Stimulated activated CD4-positive, alpha-beta T cell treated with anti-CD3 and anti-CD28 coated beads, Interleukin-2, amount 100 ng/mL, for 4 hours (primary cell): Measurements from ENCODE around the gene TMEM198.

ENCODE experiments used
- DNase-seq: peaks from one replicate; pipeline ENCODE4 v3.0.0-alpha.2; 2020; ENCODE audit warnings: low read depth

TMEM198 gene

DNA sequence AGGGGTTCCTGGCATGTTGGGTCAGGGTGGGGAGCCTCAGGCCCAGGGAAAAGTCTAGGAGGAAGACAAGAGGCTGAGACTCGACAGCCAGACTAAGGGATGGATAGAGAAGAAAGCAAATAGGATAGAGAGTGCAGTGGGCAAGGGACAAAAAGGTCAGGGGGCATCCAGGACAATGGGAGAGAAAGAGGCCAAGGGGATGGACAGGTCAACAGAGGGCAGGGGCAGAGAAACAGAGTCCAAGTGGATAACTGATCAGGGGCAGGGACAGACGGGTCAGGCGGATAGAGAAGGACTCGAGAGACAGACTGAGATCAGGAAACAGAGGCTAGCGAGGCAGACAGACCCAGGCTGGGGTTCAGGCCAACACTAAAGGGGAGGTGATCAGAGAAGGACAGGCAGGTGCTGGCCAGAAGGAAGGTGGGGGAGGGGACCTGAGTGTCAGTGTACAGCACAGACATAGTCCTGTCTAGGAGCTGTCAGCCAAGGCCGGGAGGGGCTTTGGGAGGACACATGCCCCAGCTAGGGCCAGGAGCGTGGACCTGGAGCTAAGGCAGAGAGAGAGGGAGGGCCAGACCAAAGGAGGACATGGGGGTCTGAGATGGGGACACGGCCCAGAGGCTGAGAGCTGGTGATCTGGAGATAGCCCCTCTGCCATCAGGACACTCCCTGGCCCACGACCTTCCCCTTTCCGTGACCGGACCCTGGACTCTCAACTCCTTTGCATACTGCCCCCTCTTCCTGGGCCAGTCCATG, 17.3 kb upstream of the TMEM198 start:
- DNase-seq = no peak

DNA sequence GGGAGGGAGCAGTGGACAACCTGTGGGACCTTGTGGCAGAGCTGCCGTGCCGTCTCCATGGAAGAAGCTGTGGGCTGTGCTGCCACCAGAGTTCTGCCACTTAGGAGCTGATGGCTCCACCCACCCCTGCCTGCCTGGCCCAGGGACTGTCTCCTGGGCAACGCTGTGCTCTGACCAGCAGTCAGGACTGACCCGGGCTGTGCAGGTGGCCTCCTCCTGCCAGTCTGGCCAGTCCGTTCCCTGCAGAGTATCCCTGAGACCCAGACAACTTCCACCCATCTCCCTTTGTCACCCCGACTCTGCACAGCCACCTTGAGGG, 16.8 kb upstream of the TMEM198 start:
- DNase-seq = no peak

DNA sequence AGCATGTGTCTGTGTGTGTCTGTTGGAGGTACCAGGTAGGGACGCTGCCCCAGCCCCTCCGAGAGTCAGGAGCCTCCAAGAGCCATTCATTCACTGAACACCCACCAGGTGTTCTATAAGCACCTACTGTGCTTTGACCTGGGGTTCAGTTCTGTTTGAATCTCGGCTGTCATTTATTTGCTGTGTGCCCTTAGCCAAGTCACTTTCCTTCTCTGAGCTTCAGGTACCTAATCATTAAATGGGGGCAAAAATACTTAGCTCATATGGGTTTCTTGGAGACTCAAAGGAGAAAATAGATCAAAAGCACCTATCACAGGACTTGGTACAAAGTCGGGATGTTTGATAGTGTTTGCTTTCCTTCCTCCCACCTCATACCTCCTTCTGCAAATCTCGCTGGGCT, 16.4 kb upstream of the TMEM198 start:
- DNase-seq = no peak

DNA sequence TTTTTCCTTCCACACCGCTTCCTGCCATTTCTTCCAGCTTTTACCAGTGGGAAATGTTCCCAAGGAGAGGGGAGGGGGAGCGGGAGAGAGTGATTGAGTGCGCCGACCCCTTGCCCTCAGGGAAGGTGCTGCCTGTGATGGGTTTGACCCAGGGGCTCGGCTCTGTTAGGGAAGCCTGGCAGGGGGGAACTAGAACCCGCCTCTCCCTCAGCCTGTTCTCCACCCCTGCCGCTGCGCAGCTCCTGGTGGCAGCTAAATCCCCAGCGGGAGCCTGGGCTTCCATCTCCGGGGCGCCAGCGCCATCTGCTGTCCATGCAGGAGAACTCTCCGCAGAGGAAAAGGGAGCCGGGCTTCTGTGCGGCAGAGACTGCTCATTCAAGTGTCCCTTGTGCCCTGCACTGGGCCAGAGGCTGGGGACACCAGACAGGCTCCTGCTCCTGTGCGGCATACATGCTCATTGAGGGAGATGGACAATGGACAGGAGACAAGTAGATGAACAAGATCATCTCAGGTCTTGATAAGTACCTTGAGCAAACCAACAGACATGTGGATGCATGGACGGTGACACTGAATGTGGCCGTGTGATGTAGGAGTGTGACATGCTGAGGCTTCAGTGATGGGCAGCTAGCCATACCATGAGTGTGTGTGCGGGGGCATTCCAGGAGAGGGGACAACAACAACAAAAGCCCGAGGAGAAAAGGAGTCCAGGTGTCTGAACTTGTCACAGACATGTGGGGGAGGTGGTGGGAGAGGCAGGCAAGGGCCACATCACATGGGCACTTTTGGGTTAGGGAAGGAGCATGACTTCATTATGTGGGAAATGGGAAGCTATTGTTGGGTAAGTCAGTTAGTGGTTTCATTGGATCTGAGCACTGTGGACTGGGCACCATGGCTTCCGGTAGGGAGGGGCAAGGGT, 13.5 kb upstream of the TMEM198 start:
- peak; percentile 80 for DNase-seq

DNA sequence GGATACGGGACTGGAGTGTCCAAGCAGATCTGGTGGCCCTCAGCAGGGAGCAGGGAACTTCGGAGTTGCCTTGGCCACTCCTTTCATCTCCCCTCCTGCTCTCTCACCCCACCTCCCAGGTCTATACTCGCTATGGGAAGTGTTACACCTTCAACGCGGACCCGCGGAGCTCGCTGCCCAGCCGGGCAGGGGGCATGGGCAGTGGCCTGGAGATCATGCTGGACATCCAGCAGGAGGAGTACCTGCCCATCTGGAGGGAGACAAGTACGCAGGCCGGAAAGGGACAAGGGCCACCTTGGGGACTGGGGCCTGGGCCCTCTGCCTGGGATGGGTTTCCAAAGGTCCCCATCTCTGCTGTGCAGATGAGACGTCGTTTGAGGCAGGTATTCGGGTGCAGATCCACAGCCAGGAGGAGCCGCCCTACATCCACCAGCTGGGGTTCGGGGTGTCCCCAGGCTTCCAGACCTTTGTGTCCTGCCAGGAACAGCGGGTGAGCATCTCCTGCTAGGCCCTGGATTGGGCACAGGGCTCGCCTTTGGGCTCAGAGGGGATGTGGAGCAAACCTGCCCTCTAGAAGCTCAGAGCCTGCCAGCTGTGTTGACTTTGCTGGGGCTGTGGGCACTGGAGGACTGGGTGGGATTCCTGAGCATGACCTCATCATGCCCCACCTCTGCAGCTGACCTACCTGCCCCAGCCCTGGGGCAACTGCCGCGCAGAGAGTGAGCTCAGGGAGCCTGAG, 12.0 kb upstream of the TMEM198 start:
- no peak for DNase-seq

DNA sequence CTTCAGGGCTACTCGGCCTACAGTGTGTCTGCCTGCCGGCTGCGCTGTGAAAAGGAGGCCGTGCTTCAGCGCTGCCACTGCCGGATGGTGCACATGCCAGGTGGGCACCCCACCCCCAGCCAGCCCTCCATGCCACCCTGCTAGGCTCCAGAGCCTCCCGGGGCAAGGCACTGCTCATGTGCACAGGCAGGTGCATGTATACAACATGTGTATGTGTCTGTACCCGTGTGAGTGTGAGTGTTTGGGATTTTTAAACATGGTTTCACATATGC, 11.5 kb upstream of the TMEM198 start:
- DNase-seq = no peak

DNA sequence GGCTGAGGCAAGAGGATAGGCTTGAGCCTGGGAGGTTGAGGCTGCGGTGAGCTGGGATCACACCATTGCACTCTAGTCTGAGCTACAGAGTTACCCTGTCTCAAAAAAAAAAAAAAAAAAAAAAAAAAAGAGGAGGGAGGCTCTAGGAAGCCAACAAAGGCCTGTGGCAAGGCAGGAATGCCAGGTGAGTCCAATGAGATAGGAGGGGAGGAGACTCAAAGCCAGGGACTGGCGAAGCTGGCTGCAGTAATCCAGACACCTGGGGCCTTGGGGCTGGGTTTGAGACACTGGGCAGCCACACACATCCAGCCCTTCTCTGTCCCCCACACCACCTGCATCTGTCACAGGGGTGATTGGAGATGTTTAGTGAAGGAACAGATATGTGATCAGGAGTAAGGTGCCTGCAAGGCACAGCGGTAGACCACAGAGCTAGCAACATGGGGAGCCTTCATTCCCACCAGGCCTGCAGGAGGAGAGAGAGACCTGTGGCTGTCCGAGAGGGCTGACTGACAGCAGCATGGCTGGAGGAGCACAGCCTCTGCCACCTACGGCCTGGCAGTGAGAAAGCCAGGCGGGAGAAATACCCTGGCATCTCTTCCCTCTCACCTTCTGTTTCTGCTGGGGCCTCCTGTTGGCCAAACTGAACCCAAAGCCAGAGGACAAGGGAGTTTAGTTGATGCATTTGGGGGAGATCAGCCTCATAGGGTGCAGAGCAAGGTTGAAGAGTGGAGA, 9.7 kb upstream of the TMEM198 start:
- DNase-seq = no peak

DNA sequence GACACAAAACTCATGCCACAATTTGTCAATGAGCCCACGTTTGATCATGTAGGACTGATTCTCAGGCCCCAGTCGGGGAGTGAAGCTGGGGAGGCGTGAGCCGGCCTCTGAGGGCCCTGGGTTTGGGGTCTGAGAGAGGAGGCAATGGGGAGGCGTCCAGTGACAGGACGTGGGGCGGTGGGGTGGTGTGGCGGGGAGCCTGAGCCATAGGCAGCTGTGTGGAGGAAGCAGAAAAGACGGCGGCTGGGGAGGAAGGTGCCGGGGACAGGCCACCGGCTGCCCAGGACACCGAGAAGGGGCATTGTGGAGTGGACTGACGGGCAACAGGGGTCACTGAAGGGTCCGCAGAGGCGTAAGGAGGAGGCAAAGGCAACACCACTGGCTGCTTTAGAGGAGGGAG, 7.4 kb upstream of the TMEM198 start:
- DNase-seq = no peak

DNA sequence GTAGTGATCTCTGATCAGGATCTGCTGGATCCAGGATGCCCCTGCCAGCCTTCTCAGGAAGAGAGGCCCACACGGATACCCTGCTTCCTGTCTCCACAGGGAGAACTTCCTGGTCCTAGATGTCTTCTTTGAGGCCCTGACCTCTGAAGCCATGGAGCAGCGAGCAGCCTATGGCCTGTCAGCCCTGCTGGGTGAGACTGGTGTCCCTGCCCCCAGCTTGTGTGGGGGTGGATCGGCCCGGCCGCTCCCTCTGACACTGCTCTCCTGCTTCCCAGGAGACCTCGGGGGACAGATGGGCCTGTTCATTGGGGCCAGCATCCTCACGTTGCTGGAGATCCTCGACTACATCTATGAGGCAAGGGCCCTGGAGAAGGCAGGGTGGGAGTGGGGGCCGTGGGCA, 6.9 kb upstream of the TMEM198 start:
- DNase-seq = no peak

DNA sequence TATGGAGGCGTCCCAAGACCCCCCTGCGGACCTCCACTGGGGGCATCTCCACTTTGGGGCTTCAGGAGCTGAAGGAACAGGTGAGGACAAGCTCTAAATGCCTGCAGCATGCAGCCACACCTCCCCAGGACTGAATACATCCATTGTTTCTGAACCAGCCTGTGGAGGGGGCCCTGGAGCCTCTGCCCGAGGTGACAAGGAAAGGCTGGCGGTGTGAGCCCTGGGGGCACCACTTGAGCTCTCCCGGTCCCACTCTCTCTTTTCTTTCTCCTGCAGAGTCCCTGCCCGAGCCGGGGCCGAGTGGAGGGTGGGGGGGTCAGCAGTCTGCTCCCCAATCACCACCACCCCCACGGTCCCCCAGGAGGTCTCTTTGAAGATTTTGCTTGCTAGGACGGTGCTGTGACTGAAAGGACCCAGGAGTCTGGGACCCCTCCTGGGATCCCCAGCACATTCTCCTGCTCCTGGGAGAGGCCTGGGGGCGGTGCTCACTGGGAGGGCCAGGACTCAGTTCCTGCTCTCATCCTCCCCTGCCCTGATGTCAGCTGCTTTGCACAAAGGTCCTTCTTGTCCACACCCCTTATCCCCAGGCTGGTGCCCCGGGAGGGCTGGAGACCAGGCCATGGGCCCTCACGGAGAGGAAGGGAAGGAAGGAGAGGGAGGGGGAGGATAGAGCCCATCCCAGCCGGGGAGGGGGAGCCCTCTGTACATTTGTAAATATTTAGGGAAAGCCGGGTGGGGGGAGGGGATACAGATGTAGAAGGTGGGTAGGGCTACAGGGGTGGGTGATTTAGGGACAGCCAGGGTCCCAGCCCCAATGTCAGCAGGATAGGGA, 6.0 kb upstream of the TMEM198 start:
- no peak for DNase-seq

DNA sequence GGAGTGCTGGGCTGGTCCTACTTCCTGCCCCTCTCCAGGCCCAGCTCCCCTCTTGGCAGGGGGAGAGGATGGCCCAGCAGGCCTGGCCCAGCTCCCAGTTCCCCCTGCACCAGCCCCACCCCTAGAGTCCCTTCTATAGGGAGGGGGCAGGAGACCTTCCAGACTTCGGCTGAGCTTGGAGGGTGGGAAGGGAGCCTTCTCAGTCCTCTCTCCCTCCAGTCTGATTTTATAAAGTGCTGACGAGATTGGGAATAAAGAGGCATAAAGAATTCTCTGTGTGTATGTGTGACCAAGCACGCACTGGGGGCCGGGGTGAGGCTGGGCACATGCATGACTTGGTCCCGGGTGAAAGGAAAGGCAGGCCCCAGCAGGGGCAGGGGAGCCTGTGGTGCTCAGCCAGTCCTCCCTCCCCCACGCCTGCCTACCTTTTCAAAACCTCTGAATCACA, 5.3 kb upstream of the TMEM198 start:
- DNase-seq = no peak

DNA sequence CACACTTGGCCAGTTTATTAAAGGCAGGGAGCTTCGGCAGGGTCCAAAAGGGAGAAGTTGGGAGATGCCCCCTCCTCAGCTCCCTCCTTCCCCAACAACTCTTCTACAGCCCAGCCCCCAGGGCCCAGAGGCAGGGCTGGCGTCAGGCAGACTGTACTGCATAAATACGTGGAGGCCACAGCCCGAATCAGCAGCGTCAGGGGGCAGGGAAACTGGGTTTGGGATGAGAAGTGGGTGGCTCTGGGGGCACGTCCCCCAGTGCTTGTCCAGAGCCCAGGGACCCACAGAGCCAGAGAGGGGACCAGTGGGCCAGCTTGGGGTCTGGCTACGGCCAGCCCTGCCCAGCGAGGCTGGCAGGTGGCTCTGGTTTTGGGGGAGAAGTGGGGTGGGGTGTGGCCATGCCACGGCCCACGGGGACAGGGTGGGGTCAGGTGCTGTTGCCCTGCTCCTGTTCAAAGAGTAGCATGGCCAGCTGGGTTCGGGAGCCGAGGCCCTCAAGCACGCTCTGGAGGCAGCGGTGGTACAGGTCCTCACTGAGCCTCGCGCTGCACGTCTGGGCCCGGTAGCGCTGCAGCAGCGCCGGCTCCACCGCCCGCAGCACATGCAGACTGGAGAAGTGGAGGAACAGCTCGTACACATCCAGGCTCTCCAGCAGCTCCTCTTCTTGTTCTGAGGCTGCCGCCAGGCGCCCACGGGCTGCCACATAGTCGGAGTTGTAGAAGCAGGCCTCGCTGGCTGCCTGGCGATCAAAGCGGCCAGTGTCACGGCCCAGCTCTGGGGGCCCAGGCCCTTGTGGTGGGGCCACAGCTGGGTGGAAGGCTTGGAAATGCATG, 4.7 kb upstream of the TMEM198 start:
- no peak for DNase-seq

DNA sequence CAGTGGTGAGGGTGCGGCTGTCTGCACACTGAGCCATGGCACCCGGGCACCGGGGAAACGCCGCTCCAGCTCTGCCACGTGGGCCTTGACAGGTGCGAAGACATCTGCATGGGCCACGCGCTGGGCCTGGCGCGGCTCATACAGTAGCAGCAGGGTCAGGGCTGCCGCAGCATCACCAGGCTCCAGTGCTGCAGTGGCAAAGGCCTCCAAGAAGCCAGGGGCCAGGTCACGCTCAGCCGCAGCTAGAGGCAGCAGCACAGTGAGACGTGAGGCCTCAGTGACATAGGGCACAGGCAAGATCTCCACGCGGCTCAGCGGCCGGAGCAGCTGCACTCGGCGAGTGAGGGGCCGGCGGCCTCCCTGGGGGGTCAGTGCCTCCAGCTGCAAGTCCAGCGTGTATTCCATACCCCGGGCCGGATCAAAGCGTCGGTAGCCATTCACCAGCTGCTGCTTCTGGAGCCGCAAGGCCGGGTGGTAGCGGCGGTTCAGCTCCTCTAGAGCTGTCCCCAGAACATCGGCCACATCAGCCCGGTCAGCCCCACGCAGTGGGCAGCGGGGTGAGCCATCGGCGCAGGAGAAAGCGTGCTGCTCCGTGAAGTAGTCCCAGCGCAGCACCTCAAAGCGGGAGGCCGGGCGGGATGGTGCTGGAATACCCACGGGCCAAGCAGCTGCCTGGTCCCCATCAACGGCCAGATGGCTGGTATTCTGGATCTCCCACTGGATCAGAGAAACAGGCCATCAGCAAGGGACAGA, 3.7 kb upstream of the TMEM198 start:
- no peak for DNase-seq

DNA sequence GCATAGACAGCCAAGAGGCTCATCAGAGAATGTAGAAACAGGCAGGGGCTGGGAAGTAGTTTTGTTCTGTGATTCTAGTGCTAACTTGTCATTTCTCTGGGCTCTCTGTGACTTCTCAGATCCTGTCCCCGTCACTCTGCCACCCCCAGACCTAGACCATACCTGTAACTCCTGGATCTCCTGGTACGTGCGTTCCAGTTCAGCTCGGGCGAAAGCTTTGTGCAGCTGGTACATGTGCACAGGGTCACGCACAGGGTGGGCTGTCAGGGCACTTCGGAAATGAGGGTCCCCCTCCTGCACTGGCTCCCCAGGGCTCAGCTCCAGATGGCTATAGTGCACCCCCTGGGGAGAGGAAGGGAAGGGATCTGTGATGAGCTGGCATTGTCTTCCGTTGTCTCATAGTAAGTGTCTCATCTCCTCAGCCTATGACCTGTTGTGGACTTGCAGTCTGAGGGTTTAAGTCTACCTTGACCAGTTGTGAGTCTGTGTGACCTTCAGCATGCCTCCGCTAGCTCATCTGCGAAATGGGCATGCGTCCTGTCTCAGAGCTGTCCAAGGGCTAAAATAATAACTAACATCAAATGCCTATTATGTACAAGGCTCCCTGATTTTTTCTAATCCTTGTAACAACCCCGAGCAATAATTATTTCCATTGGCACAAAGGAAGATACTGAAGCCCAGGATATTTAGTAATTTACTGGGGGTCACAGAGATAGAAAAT, 2.9 kb upstream of the TMEM198 start:
- no peak for DNase-seq

DNA sequence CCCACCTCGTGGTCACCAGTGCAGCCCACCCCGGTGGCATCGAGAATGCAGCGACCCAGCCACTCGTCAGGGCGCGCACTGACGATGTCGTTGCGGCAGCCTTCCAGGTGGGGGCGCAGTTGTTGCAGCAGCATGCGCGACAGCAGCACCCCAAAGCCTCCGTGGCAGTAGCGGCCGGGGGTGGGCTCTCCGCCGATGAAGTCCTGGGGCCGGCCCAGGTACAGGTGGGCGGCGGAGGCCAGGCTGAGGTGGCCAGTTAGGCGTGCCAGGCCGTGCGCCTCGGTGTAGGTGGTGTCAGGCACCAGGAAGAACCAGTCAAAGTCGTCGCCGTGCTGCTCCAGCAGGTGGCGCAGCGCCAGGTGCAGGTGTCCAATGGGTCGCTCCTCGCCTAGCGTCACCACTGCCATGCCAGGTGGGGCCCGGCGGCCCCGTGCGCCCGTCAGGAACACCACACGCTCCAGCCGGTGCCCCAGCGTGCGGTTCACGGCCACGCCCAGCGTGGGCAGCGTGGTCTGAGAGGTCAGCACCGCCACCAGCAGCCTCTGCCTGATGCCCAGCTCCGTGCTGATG, 2.1 kb upstream of the TMEM198 start:
- DNase-seq = peak; percentile 79

DNA sequence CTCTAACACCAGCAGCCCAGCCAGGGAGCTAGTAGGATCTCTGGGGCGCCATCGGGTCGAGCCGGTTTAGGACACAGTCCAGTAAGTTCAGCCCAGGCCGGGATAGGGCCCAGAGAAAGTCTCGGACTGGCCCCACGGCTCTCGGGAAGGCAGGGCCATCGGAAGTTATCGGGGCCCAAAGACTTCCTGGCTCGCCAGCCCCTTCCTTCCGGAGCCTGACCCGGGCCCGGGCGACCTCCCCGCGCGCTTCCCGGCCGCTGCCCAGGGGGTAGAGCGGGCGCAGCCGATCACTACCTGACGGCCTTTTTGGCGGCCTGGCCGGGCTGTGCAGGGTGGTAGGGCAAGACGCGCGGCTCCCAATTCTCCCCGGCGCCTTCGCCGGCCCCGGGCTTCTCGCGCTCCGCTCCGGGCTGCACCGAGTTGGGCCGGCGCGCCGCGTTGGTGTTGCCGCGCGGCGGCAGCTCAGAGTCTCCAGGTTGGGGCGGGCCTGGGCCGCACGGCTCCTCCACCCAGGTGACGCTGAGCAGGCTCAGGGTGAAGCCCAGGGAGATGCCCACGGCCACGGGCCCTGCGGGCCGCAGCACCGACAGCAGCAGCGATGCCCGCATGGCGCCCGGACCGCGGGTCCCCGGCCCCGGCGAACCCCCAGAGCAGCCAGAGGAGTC, 765 bp upstream of the TMEM198 start:
- no peak for DNase-seq

DNA sequence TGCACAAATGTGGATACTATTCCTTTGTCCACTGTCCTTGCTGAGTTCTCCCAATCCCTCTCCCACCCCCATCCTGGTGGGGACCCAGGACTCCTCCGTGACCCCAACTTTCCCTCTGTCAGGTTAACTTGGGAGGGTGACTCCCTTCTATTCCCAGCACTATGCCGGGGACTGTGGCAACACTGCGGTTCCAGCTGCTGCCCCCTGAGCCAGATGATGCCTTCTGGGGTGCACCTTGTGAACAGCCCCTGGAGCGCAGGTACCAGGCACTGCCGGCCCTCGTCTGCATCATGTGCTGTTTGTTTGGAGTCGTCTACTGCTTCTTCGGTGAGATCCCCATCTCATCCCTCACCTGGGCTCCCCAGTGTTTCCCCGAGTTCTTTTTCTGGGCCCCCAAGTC, 739 bp downstream of the TMEM198 start:
- DNase-seq = no peak

DNA sequence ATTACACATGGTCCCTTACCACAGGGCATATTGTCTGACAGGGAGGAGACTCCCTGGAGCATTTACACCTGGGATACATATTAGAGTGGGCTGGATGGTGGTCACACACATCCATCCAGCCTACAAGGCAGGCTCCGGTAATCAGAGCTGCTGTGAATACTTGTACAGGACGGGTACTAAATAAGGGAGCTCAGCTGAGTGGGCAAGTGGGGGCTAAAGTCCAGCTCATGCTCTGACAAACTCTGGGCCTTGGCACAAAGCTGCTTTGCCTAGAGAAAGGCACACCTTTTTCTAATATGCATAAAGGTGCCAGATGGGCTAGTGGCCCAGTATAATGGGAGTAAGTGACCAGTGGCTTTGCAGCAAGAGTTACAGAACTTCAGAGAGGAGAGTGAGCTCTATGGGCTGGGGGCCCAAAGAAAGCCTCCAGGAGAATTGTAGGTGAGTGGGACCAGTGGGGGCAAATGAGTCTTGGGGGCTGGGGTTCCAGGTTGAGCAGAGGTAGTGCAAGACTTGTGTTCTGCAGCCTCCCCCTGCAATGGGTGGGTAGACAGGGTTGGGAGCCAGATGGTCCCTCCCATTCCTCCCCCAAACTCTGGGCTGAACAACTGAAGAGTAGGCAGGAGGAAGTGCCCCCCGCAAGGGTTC, 1.6 kb downstream of the TMEM198 start:
- DNase-seq = no peak
